Stimulated activated memory B cell treated with anti-CD40 and anti-IgM and Interleukin-4, amounts not matched to agents 10 μg/mL and 1 μg/mL and 100 μg/mL, for 72 hours (primary cell): ENCODE measurements around the gene AGR2.

Experiments used
- ATAC-seq: fragments of 150-1000 bp; cut with Tn5 transposase; 2 replicates; pipeline ENCODE4 v1.10.0; 2021
- H3K27ac Mint-ChIP-seq: one replicate; pipeline ENCODE4 v1.8.0; 2022; ENCODE audit warnings: mild to moderate bottlenecking, mixed read lengths
- H3K27me3 Mint-ChIP-seq: one replicate; pipeline ENCODE4 v1.8.0; 2022; ENCODE audit warnings: mixed read lengths
- H3K36me3 Mint-ChIP-seq: one replicate; pipeline ENCODE4 v1.8.0; 2022; ENCODE audit warnings: mixed read lengths
- H3K4me1 Mint-ChIP-seq: one replicate; pipeline ENCODE4 v1.8.0; 2022; ENCODE audit warnings: mixed read lengths
- H3K4me3 Mint-ChIP-seq: one replicate; pipeline ENCODE4 v1.8.0; 2022; ENCODE audit warnings: mild to moderate bottlenecking, moderate library complexity, mixed read lengths
- H3K9me3 Mint-ChIP-seq: one replicate; pipeline ENCODE4 v1.8.0; 2022; ENCODE audit warnings: mixed read lengths

The AGR2 gene

DNA sequence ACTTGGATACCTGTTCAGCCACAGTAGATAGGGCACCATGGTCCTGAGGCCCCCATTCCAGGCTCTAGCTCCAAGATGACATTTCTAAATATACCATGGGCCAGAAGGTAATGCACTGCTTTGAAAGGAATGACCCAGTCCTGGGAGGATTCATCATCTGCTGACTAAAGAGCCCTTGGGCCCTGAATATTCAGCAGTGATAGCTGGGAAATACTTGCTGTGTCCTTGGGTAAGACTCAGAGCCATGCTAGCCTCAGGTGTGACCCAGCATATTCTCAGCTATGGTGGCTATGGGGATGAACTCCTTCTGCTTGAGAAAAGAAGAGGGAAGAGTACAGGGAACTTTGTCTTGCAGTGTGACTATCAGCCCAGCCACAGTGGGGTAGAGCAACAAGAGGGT lies 21.3 kb upstream of the AGR2 start:
- no peak overlapping the region for H3K27ac Mint-ChIP-seq
- H3K4me1 Mint-ChIP-seq, result no peaks in the 10 kb centered on the region
- H3K4me3 Mint-ChIP-seq, result no peak overlapping the region
- H3K36me3 Mint-ChIP-seq, result no peaks in the 10 kb centered on the region
- ATAC-seq, result no peak
- peaks cover 8% of the 10 kb centered on the region for H3K9me3 Mint-ChIP-seq
- H3K27me3 Mint-ChIP-seq, result peaks cover 20% of the 10 kb centered on the region

DNA sequence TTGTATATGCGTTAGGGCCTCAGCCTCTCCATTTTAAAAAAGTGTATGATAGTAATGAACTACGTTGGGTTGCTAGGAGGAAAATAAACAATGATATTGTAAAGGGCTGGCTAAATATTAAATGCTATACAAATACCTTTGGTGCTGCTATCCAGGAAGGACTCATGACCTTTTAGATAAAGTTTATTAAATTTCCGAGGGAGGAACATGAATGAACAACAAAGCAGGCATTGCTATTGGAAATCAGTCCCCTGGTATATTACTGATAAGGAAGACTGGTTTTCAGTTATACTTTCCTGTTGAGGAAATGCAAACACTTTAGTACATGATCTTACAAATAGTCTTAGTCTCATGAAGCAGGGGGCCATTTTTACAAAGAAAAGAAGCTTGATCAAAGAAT lies 17.2 kb upstream of the AGR2 start:
- H3K4me3 Mint-ChIP-seq, result no peak overlapping the region
- no peaks in the 10 kb centered on the region for H3K9me3 Mint-ChIP-seq
- ATAC-seq, result no peak
- no peak overlapping the region for H3K27ac Mint-ChIP-seq
- H3K4me1 Mint-ChIP-seq, result peaks cover under 1% of the 10 kb centered on the region
- no peaks in the 10 kb centered on the region for H3K36me3 Mint-ChIP-seq
- peaks cover under 1% of the 10 kb centered on the region for H3K27me3 Mint-ChIP-seq

DNA sequence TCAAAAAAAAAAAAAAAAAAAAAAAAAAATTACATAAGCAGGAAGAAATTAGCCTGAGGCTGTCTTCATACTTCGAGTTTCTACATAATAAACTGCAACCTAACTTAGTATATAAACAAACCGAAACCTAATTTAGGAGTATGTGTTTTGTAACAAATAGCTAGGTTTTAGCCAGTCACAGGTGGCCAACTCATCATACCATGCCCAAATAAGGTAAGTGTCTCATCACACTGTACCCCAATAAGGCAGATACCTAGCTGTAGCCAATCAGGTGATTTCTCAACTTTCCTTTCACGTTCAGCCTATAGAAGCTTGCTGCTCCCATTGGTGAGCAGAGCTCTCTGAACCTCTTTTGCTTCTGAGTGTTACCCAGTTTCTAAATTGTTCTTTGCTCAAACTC lies 13.9 kb upstream of the AGR2 start:
- no peak overlapping the region for H3K27ac Mint-ChIP-seq
- no peak overlapping the region for H3K4me3 Mint-ChIP-seq
- no peaks in the 10 kb centered on the region for H3K27me3 Mint-ChIP-seq
- no peaks in the 10 kb centered on the region for H3K9me3 Mint-ChIP-seq
- ATAC-seq, result no peak
- no peaks in the 10 kb centered on the region for H3K36me3 Mint-ChIP-seq
- peaks cover 8% of the 10 kb centered on the region for H3K4me1 Mint-ChIP-seq

DNA sequence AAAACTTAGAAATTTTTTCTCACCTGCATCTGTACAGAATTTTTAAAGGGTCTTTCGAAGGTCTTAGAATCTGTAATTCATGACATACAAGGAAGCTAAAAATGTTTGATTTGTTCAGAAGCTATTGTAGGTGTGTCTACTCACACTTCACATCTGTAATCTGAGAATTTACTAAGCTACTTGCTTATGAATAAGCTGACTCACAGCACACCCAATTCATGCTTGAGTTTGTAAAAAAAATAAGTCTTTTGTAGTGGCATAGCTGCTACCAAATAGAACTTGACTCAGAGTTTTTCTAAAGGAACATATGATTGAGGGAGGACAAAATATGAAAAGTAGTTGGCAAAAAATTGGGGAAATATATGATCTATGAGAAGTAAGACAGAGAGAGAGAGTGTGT lies 12.7 kb upstream of the AGR2 start:
- Mint-ChIP-seq H3K4me3 (no peak overlapping the region), H3K27me3 (no peaks in the 10 kb centered on the region), H3K9me3 (no peaks in the 10 kb centered on the region), H3K27ac (no peak overlapping the region), H3K4me1 (peaks cover 8% of the 10 kb centered on the region), H3K36me3 (no peaks in the 10 kb centered on the region)
- ATAC-seq, result no peak

DNA sequence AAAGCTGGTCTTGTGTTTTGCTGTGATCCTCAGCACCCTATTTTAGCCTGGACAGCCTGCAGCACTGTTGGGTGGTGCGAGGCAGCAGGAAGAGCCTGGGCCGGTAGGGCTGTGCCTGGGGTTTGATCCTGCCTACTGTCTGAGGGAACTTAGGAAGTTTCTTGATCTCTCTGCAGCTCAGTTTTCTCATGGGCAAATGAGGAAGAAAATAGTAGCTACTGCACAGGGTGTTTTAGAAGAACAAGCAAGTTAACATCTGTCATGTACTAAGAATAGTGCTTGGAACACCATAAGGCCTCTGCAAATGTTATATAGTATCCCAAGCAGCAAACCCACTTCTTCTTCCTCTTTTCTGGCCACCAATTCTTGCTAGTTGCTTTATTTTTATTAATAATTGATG lies 12.0 kb upstream of the AGR2 start:
- Mint-ChIP-seq H3K36me3 (no peaks in the 10 kb centered on the region), H3K4me1 (peaks cover 8% of the 10 kb centered on the region), H3K9me3 (no peaks in the 10 kb centered on the region), H3K27ac (no peak overlapping the region), H3K4me3 (no peak overlapping the region), H3K27me3 (no peaks in the 10 kb centered on the region)
- no peak for ATAC-seq

DNA sequence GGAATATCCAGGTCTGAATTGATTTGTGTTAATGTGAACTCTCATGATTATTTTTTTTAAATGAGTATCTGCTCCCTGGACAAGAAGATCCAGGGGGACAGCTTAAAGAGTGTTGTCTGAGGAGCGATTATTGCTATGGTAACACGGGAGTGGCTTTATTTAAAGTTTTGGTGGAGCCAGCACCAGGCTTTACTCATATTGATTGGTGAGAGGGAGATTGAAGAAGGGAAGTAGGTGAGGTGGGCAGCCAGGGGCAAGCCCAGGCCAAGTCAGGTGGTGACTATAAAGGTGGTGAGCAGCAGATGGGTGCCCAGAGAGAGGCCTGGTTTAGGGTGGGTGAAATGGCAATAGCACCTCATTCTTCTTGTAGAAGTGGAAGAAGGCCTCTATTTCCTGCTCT lies 10.2 kb upstream of the AGR2 start:
- peaks cover 8% of the 10 kb centered on the region for H3K4me1 Mint-ChIP-seq
- H3K27me3 Mint-ChIP-seq, result no peaks in the 10 kb centered on the region
- H3K36me3 Mint-ChIP-seq, result no peaks in the 10 kb centered on the region
- H3K9me3 Mint-ChIP-seq, result no peaks in the 10 kb centered on the region
- H3K27ac Mint-ChIP-seq, result no peak overlapping the region
- ATAC-seq, result no peak
- no peak overlapping the region for H3K4me3 Mint-ChIP-seq

DNA sequence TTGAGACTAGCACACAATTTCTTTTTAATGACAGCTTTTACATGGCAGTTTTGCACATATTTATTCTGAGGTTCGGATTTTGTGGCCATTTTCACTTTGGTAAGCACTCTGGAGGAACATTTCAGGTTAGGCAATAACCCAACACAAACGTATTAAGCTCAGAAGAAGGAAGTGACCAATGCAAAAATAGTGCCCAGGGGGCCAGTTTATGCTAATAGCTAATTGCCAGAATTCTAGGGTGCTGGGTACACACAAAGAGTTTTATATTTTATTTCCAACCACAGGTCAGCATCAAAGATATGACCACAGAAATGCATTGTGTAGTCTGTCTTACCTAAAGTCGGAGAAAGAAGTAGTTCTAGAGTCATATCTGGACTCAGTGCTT lies 8.4 kb upstream of the AGR2 start:
- no peak for ATAC-seq
- Mint-ChIP-seq H3K36me3 (no peaks in the 10 kb centered on the region), H3K4me1 (peaks cover 8% of the 10 kb centered on the region)

DNA sequence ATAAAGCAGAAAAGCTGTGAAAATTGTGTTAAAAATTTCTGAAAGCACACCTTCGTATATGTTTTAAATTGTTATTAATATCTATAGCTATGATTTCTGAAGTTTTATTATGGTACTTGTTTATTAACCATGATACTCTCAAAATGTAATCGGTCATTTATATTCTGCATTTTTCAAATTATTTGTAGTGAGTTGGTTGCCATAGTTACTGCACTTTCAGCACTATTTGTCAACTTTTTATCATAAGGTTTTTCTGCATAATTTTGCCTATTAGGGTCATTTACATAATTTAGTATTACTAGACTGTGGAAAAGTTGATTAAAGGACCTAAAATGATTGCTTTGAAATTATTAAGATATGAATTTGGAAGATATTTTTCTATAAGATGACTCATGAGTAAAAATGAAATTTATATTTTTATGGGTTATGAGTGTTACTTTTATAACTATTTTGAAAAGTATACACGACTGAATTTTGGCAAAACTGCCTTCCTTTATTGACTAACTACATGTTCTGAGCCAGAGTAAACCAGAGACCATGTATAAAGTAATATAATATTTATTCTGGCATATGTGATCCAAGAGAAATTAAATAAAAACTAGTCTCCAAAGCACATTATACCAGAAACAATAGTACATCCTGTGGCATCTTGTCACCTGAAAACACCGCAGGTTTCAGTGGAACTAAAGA lies 7.9 kb upstream of the AGR2 start:
- H3K27me3 Mint-ChIP-seq, result no peaks in the 10 kb centered on the region
- H3K36me3 Mint-ChIP-seq, result no peaks in the 10 kb centered on the region
- ATAC-seq, result no peak
- H3K4me3 Mint-ChIP-seq, result no peak overlapping the region
- no peak overlapping the region for H3K27ac Mint-ChIP-seq
- no peaks in the 10 kb centered on the region for H3K9me3 Mint-ChIP-seq
- H3K4me1 Mint-ChIP-seq, result peaks cover 8% of the 10 kb centered on the region

More for the DNA sequence above, 8.4 kb upstream of the AGR2 start:
- no peaks in the 10 kb centered on the region for H3K27me3 Mint-ChIP-seq
- no peak overlapping the region for H3K4me3 Mint-ChIP-seq
- no peak overlapping the region for H3K27ac Mint-ChIP-seq
- no peaks in the 10 kb centered on the region for H3K9me3 Mint-ChIP-seq

DNA sequence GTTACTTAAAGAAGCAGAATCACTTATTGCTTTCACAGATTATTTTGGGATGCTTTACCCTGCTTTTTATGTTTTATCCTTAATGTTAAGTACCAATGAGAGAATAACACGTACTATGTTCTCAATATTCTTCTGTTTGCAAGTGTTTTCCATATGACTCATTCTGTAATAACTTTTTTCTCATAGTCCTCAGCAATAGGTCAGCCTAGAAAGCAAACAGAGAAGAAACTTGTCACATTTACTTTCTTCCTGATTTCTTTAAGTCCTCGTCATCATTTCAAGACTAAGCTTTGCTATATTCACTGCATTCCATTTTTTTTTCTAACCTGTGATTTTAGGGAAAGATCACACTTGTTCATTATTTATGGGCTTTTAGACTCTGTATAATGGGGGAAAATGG lies 6.8 kb upstream of the AGR2 start:
- no peak for ATAC-seq

DNA sequence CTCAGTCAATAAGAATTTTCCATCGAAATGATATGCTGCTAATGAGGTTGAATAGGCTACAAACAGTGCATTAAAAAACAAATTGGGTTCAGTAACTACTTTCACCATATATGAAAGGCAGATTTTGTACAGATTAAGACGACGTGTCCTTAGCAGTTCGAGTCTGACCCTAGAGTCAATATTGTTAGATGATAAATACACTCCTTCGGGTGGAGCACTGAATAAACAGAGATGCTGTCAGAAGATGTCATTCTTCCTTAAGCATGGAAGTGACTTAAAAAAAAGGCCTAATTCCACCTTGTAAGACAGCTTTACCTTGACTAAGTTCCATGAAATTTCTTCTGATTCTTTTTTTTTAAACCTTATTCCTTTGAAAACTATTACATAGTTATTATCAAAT lies 5.8 kb upstream of the AGR2 start:
- Mint-ChIP-seq H3K4me1 (no peaks in the 10 kb centered on the region), H3K27ac (no peak overlapping the region), H3K9me3 (no peaks in the 10 kb centered on the region), H3K4me3 (no peak overlapping the region), H3K36me3 (no peaks in the 10 kb centered on the region), H3K27me3 (no peaks in the 10 kb centered on the region)
- no peak for ATAC-seq

More for the DNA sequence above, 6.8 kb upstream of the AGR2 start:
- Mint-ChIP-seq H3K9me3 (no peaks in the 10 kb centered on the region), H3K4me1 (peaks cover 3% of the 10 kb centered on the region), H3K27me3 (no peaks in the 10 kb centered on the region), H3K4me3 (no peak overlapping the region), H3K27ac (no peak overlapping the region), H3K36me3 (no peaks in the 10 kb centered on the region)

DNA sequence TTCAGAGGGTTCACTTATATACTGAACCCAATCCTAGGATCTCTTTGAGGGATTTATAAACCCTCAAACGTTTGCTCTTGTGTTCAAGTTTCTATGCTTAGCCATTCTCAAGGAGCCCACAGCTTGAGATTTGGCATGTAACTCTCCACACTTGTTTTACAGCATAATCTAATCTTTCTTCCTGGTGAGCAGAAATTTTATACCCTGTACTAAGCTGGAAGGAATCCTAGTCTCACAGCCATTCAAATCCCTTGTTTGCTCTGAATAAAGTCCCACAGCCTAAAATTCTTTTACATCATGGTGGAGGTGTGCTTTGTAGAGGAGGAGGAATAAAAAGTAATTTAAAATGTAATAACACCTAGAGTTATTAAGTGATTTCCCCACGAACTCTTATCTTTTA lies 5.3 kb upstream of the AGR2 start:
- Mint-ChIP-seq H3K9me3 (no peaks in the 10 kb centered on the region), H3K4me3 (no peak overlapping the region), H3K36me3 (no peaks in the 10 kb centered on the region), H3K27me3 (no peaks in the 10 kb centered on the region), H3K27ac (no peak overlapping the region), H3K4me1 (no peaks in the 10 kb centered on the region)
- no peak for ATAC-seq

DNA sequence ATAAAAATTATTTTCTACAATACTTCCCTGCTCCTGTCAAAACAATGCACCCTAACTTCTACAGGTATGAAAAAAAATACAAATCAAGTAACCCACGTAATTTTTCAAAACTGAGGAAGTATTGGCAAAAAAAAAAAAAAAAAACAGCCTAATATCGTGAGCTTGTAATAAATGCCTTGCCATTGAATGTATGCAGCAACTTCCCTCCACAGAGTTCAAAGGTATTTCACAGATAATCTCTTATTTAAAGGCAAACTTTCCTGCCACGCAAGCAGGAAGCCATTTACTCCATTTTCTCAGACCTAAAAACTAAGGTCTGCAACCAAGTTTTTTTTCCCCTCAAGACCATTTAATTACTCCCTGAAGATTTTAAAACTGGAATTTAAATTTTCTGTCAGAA lies 642 bp upstream of the AGR2 start:
- no peak for ATAC-seq
- H3K27ac Mint-ChIP-seq, result no peak overlapping the region

DNA sequence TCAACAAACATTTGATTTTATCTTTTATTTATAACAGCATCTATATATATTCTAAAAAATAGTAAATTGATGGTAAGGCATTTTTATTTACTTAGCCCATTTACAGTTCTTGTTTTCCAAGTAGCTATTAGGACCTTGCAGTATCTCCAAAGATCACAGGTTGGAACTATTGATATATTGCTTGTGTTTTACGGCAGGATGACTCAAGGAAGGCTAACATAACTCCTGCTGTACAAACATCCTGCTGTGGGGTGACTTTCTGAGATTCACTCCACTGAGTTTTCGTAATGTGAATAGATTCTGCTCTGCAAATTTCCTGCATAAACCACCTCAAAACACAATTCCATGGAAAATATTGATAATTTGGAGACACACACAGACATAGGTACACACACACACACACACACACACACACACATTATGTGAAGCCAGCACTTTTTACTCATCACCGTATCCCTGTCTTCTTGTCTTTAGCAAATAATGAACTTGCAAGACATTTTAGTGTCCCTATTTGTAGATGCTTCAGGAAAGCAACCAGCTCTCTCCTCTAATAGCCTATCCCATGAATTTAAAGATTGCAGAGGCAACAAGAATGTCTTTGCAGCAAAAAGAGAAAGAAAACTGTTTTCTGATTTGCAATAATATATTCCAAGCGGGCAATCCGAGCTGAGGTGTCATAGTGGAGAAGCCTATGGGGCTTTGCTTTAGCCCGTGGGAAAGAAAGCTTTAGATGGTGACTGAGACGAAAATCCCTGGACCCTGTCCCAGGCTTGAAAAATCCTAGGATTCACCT lies 722 bp downstream of the AGR2 start:
- no peak overlapping the region for H3K27ac Mint-ChIP-seq
- H3K4me3 Mint-ChIP-seq, result no peak overlapping the region
- H3K27me3 Mint-ChIP-seq, result no peaks in the 10 kb centered on the region
- no peak for ATAC-seq
- H3K4me1 Mint-ChIP-seq, result no peaks in the 10 kb centered on the region
- no peaks in the 10 kb centered on the region for H3K9me3 Mint-ChIP-seq
- no peaks in the 10 kb centered on the region for H3K36me3 Mint-ChIP-seq

More for the DNA sequence above, 642 bp upstream of the AGR2 start:
- H3K4me3 Mint-ChIP-seq, result no peak overlapping the region
- no peaks in the 10 kb centered on the region for H3K36me3 Mint-ChIP-seq
- H3K4me1 Mint-ChIP-seq, result no peaks in the 10 kb centered on the region
- no peaks in the 10 kb centered on the region for H3K27me3 Mint-ChIP-seq
- H3K9me3 Mint-ChIP-seq, result no peaks in the 10 kb centered on the region

DNA sequence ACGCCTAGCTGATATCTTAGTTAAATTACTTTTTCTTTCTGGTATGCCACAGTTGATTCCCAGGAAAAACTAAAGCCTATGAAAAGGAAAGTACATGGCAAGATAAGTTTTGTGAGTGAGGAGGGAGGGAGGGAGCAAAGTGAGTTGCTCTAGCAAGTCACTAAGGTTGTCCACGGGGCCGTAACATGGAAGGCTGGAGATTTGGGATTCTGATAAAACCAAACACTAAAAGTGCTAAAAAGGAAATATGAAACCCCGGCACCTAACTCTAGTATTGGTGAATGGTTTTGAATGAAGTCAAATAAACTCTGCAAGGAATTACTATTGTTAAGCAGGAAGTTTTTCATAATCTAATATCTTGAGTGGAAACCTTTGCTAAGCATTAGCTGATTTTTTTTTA lies 1.7 kb downstream of the AGR2 start:
- Mint-ChIP-seq H3K27me3 (no peaks in the 10 kb centered on the region), H3K4me1 (no peaks in the 10 kb centered on the region), H3K9me3 (no peaks in the 10 kb centered on the region), H3K36me3 (no peaks in the 10 kb centered on the region), H3K27ac (no peak overlapping the region), H3K4me3 (no peak overlapping the region)
- no peak for ATAC-seq

DNA sequence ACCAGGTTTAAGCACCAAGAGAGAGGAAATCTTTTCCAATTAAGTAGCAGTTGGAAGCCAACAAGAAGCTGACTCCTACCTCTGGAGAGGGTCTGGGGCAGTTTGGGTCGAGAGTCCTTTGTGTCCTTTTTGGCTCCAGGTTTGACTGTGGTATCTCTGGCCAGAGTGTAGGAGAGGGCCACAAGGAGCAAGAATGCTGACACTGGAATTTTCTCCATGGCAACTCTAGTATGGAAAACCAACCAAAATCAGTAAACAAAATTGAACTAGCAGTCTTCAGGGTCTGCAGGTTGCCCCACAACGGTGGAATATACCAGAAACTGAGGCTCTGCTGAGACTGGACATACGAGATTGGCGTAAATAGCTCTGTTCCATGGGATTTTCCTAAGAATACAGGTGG lies 3.2 kb downstream of the AGR2 start:
- Mint-ChIP-seq H3K4me1 (no peaks in the 10 kb centered on the region), H3K36me3 (no peaks in the 10 kb centered on the region), H3K4me3 (no peak overlapping the region), H3K27ac (no peak overlapping the region), H3K9me3 (no peaks in the 10 kb centered on the region), H3K27me3 (no peaks in the 10 kb centered on the region)
- ATAC-seq, result no peak

DNA sequence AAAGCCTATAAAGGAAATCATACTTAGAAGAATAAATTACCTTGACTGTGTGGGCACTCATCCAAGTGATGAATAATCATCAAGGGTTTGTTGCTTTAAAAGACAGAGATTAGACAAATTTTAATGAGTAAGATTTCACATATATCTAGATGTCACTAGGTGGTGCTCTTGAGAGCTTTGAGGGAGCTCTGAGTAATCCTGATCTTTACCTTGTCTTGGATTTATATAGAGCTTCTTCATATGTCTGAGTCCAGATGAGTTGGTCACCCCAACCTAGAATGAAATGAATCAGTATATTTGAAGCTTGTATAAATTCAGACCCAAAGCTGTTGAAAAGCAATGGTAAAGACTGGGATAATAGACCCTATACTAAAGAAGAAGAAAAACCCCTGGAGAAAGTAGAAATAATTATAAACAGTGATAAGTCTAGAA lies 3.7 kb downstream of the AGR2 start:
- no peak overlapping the region for H3K27ac Mint-ChIP-seq
- H3K9me3 Mint-ChIP-seq, result no peaks in the 10 kb centered on the region
- no peaks in the 10 kb centered on the region for H3K27me3 Mint-ChIP-seq
- H3K4me1 Mint-ChIP-seq, result no peaks in the 10 kb centered on the region
- no peaks in the 10 kb centered on the region for H3K36me3 Mint-ChIP-seq
- no peak overlapping the region for H3K4me3 Mint-ChIP-seq
- peak; percentile 41 for ATAC-seq
